WTC11 (cell line): ENCODE data around the gene IL31. TPM values are rescaled to one million over a fixed set of nuclear protein-coding genes. Genes with fewer than 3 reads are reported as not detected.
"Not testable (repeated sequence)": the region's sequence is repeated elsewhere in the genome, so short reads cannot be mapped to it uniquely, and the experiment has no call there.

ENCODE experiments used
- ATAC-seq: fragments of 200-7000 bp; cut with Tn5 transposase; 2 replicates; pipeline ENCODE4 v1.10.0; 2021; ENCODE audit warnings: mild to moderate bottlenecking, moderate library complexity
- CTCF ChIA-PET: fragments of 300-600 bp; sonication (Branson Sonifier 250); formaldehyde crosslinking; loops from one replicate; lab custom pipeline; 2021; ENCODE audit warnings: antibody characterized with exemption; lab: Charles Lee
- POLR2A ChIA-PET: fragments of 350-600 bp; sonication (Branson Sonifier 250); formaldehyde crosslinking; loops from one replicate; lab custom pipeline; 2021; ENCODE audit warnings: antibody characterized with exemption; lab: Charles Lee
- DNase-seq: peaks from one replicate; pipeline ENCODE4 v3.0.0; 2021; ENCODE audit warnings: low spot score
- H3K27ac Mint-ChIP-seq: 2 replicates; pipeline ENCODE4 v1.8.0; 2021; ENCODE audit warnings: mixed read lengths
- H3K27me3 Mint-ChIP-seq: 2 replicates; pipeline ENCODE4 v1.8.0; 2021; ENCODE audit warnings: low read depth, mild to moderate bottlenecking, moderate library complexity, mixed read lengths
- H3K36me3 Mint-ChIP-seq: 2 replicates; pipeline ENCODE4 v1.8.0; 2021; ENCODE audit warnings: mixed read lengths
- H3K4me1 Mint-ChIP-seq: 2 replicates; pipeline ENCODE4 v1.8.0; 2022; ENCODE audit warnings: mixed read lengths
- H3K4me3 Mint-ChIP-seq: 2 replicates; pipeline ENCODE4 v1.8.0; 2021; ENCODE audit warnings: mild to moderate bottlenecking, moderate library complexity, mixed read lengths
- H3K9me3 Mint-ChIP-seq: 2 replicates; pipeline ENCODE4 v1.8.0; 2021; ENCODE audit warnings: mixed read lengths
- ARID4B ChIP-seq: sonication (generic); formaldehyde crosslinking; IDR thresholded peaks from 2 replicates; pipeline ENCODE4 v1.8.0; 2023; ENCODE audit warnings: missing genetic modification reagents, mild to moderate bottlenecking, borderline replicate concordance
- ATF3 ChIP-seq: sonication (generic); formaldehyde crosslinking; conservative IDR thresholded peaks from 2 replicates; pipeline ENCODE4 v1.8.1; 2022; ENCODE audit warnings: mild to moderate bottlenecking, missing genetic modification reagents
- CREB1 ChIP-seq: sonication (generic); formaldehyde crosslinking; IDR thresholded peaks from 2 replicates; pipeline ENCODE4 v1.8.0; 2023; ENCODE audit warnings: mild to moderate bottlenecking, missing genetic modification reagents
- ELF4 ChIP-seq: sonication (generic); formaldehyde crosslinking; IDR thresholded peaks from 2 replicates; pipeline ENCODE4 v1.8.1; 2022; ENCODE audit warnings: low read depth, mild to moderate bottlenecking, moderate library complexity, missing genetic modification reagents
- FOXJ3 ChIP-seq: sonication (generic); formaldehyde crosslinking; IDR thresholded peaks from 2 replicates; pipeline ENCODE4 v1.9.0; 2021; ENCODE audit warnings: missing genetic modification reagents, mild to moderate bottlenecking, borderline replicate concordance
- GTF2I ChIP-seq: fragments of 250-450 bp; sonication (Bioruptor Pico); conservative IDR thresholded peaks from 2 replicates; pipeline ENCODE4 v1.4.0; 2021; ENCODE audit warnings: mild to moderate bottlenecking
- HMGXB4 ChIP-seq: sonication (generic); formaldehyde crosslinking; IDR thresholded peaks from 2 replicates; pipeline ENCODE4 v1.8.1; 2023; ENCODE audit warnings: mild to moderate bottlenecking, moderate library complexity, missing genetic modification reagents
- KAT7 ChIP-seq: sonication (generic); formaldehyde crosslinking; IDR thresholded peaks from 2 replicates; pipeline ENCODE4 v1.8.1; 2023; ENCODE audit warnings: missing genetic modification reagents, mild to moderate bottlenecking, borderline replicate concordance
- MAX ChIP-seq: sonication (generic); formaldehyde crosslinking; IDR thresholded peaks from 2 replicates; pipeline ENCODE4 v1.8.0; 2022; ENCODE audit warnings: mild to moderate bottlenecking, missing genetic modification reagents
- NFATC4 ChIP-seq: fragments of 250-450 bp; sonication (Bioruptor Pico); IDR thresholded peaks from 2 replicates; pipeline ENCODE4 v1.9.0; 2021; ENCODE audit warnings: mild to moderate bottlenecking
- NFYB ChIP-seq: sonication (generic); formaldehyde crosslinking; conservative IDR thresholded peaks from 2 replicates; pipeline ENCODE4 v1.8.0; 2022; ENCODE audit warnings: low read depth, missing genetic modification reagents
- NR1H2 ChIP-seq: sonication (generic); formaldehyde crosslinking; IDR thresholded peaks from 2 replicates; pipeline ENCODE4 v1.9.0; 2021; ENCODE audit warnings: mild to moderate bottlenecking, moderate library complexity, missing genetic modification reagents
- TEAD4 ChIP-seq: sonication (generic); formaldehyde crosslinking; IDR thresholded peaks from 2 replicates; pipeline ENCODE4 v1.8.0; 2022; ENCODE audit warnings: mild to moderate bottlenecking, missing genetic modification reagents
- ZNF121 ChIP-seq: sonication (generic); formaldehyde crosslinking; IDR thresholded peaks from 2 replicates; pipeline ENCODE4 v1.8.0; 2023; ENCODE audit warnings: missing genetic modification reagents
- ZNF138 ChIP-seq: sonication (generic); formaldehyde crosslinking; conservative IDR thresholded peaks from 2 replicates; pipeline ENCODE4 v1.8.1; 2022; ENCODE audit warnings: mild to moderate bottlenecking, moderate library complexity, missing genetic modification reagents
- ZNF416 ChIP-seq: fragments of 250-450 bp; sonication (Bioruptor Pico); IDR thresholded peaks from 2 replicates; pipeline ENCODE4 v1.9.0; 2021; ENCODE audit warnings: mild to moderate bottlenecking, inconsistent platforms
- ZNF425 ChIP-seq: fragments of 250-450 bp; sonication (Bioruptor Pico); conservative IDR thresholded peaks from 2 replicates; pipeline ENCODE4 v1.9.0; 2021; ENCODE audit warnings: mild to moderate bottlenecking
- total RNA-seq: library from RNA; stranded (reverse); gene quantifications from 3 replicates; pipeline ENCODE4 v1.2.3, GENCODE V29; 2021
- TF ChIP-seq, protein P1 (sequence below): sonication (generic); formaldehyde crosslinking; IDR thresholded peaks from 2 replicates; pipeline ENCODE4 v1.8.1; 2022; ENCODE audit warnings: mild to moderate bottlenecking, missing genetic modification reagents, moderate library complexity, borderline replicate concordance
- TF ChIP-seq, protein P2 (sequence below): sonication (generic); formaldehyde crosslinking; IDR thresholded peaks from 2 replicates; pipeline ENCODE4 v1.8.1; 2022; ENCODE audit warnings: low read depth, missing genetic modification reagents, borderline replicate concordance

IL31 gene
- total RNA-seq, 1 experiment from 2014 or later, result not detected

- 0 out of 2 replicates have a peak, but pooled peaks have one; percentile 28 for TF ChIP-seq ZNF138 (CRISPR knock-in tag)
- 0 out of 2 replicates have a peak, but pooled peaks have one; percentile 4 for TF ChIP-seq ZNF121
- TF ChIP-seq, protein P1, sequence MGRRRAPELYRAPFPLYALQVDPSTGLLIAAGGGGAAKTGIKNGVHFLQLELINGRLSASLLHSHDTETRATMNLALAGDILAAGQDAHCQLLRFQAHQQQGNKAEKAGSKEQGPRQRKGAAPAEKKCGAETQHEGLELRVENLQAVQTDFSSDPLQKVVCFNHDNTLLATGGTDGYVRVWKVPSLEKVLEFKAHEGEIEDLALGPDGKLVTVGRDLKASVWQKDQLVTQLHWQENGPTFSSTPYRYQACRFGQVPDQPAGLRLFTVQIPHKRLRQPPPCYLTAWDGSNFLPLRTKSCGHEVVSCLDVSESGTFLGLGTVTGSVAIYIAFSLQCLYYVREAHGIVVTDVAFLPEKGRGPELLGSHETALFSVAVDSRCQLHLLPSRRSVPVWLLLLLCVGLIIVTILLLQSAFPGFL (CRISPR knock-in tag), result no peak
- TF ChIP-seq GTF2I (CRISPR knock-in tag), result no peak
- TF ChIP-seq, protein P2, sequence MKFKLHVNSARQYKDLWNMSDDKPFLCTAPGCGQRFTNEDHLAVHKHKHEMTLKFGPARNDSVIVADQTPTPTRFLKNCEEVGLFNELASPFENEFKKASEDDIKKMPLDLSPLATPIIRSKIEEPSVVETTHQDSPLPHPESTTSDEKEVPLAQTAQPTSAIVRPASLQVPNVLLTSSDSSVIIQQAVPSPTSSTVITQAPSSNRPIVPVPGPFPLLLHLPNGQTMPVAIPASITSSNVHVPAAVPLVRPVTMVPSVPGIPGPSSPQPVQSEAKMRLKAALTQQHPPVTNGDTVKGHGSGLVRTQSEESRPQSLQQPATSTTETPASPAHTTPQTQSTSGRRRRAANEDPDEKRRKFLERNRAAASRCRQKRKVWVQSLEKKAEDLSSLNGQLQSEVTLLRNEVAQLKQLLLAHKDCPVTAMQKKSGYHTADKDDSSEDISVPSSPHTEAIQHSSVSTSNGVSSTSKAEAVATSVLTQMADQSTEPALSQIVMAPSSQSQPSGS (CRISPR knock-in tag), result no peak
- TF ChIP-seq ATF3 (CRISPR knock-in tag), result no peak
- TF ChIP-seq HMGXB4 (CRISPR knock-in tag), result no peak; the same call in 1 of the 2 replicates
- no peak for TF ChIP-seq ELF4 (CRISPR knock-in tag)
- TF ChIP-seq ZNF416 (CRISPR knock-in tag), result no peak
- no peak for TF ChIP-seq ZNF425 (CRISPR knock-in tag)
- TF ChIP-seq MAX, result peak; percentile 38; the same call in 1 of the 2 replicates
- TF ChIP-seq CREB1 (CRISPR knock-in tag), result no peak
- TF ChIP-seq NFYB (CRISPR knock-in tag), result no peak
- no peak for TF ChIP-seq KAT7 (CRISPR knock-in tag)
- 0 out of 2 replicates have a peak, but pooled peaks have one; percentile 35 for TF ChIP-seq ARID4B (CRISPR knock-in tag)
- no peak for TF ChIP-seq NFATC4 (CRISPR knock-in tag)
- TF ChIP-seq NR1H2, result no peak
- no peak for TF ChIP-seq TEAD4 (CRISPR knock-in tag)
- TF ChIP-seq FOXJ3 (CRISPR knock-in tag), result no peak
- Mint-ChIP-seq H3K4me3 (peak within 1 kb of the TSS; percentile 74), H3K9me3 (no peaks in the 10 kb centered on the region), H3K36me3 (no peaks in the 10 kb centered on the region), H3K4me1 (peaks cover 3% of the 10 kb centered on the region; the same call in 1 of the 2 replicates), H3K27ac (no peak within 1 kb of the TSS), H3K27me3 (peaks cover 17% of the 10 kb centered on the region)
- peak; percentile 80 for DNase-seq
- peak; percentile 88 for ATAC-seq
- ChIA-PET POLR2A (interaction anchor here (0.6 to 1.0 kb wide), 2 partner anchors 43 to 525 kb away, joined by 3 read pairs; partner anchors contain the start of gene DIABLO), CTCF (interaction anchor here (0.6 to 1.9 kb wide), 8 partner anchors 8 to 265 kb away, joined by 3 to 8 read pairs (median 4); partner anchors contain the start of genes B3GNT4 and CFAP251)
These were observed 9.0 kb upstream of the IL31 start, which contains the start of gene LRRC43 for GRCh38 chr12:122182887-122183587. Gene LRRC43, plus strand, starts transcription at chr12:122183123. Its CDS starts 22 bp downstream, at chr12:122183145.

GRCh38 chr12:122176473-122176872, 2.5 kb upstream of the IL31 start:
- DNase-seq, H3K27ac Mint-ChIP-seq, H3K9me3 Mint-ChIP-seq, H3K36me3 Mint-ChIP-seq, H3K27me3 Mint-ChIP-seq, H3K4me1 Mint-ChIP-seq, ATAC-seq, H3K4me3 Mint-ChIP-seq, POLR2A ChIA-PET: not testable (repeated sequence)
- CTCF ChIA-PET, result interaction anchor here (1.3 kb wide), 2 partner anchors 11 to 39 kb away, joined by 3 to 4 read pairs; no protein-coding TSS in a partner anchor
